ENCODE data around the gene UCN2.

UCN2 gene

DNA sequence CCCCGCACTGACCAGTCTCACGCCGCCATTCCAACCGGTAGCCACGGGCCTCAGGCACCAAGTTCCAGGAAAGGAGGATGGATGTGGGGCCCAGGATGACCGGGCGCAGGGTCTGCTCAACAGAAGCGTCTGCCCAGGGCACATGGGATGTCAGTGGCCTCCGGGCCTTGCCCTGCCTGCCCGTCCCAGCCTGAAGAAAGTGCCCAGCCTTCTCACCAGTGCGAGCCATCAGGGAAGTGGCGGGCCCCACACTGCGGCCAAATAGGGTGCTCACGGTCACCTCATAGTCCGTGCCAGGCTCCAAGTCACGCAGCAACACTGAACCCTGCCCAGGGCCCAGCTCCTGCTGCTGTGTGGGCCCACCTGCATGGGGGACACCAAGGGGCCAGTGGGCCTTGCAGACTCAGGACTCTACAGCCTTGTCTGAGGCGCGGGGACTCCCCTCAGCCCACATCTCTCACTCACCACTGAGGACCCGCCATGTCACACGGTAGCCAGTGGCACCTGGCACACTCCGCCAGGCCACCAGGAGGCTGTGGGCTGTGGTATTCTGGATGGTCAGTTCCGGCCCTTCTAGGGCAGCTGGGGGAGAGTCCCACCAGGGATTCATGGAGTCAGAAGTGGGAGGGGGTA is 28.4 kb upstream of the UCN2 start:
- in situ Hi-C loops (cut with MboI; ENCODE audit: low sequenced_read_pairs): no loop called here

DNA sequence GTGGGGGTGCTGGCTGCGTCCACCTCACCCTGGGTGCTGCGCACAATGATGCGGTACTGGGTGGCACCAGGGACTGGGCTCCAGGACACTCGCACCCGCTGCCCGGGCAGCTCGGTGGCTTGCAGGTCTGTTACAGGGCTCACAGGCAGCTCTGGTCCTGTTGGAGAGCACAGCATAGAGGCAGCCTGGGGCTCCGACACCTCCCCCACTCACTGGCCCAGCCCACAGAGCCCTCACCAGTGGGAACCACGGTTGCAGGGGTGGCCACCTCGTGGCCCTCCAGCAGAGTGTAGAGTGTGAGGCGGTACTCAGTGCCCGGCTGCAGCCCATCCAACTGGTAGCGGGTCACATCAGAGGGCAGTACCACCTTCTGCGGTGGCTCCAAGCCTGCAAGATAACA is 27.9 kb upstream of the UCN2 start:
- in situ Hi-C loops (cut with MboI; ENCODE audit: low sequenced_read_pairs): no loop called here

DNA sequence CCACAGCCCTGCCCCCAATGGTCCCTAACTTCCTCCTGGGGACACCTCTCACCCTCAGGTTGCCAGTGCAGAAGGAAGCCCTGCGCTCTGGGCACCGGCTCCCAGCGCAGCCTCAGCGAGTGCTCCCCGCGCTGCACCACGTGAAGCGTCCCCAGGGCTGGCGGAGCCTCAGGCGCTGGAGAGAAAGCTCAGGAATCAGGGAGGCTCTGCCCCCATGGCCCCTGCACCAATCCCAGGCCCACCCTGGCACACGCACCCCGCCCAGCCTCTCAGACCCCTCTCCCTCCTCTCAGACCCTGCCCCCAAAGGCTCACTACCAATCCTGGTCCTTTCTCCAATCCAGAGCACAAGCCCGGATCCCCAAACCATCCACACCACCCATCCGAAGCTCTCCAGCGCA is 24.6 kb upstream of the UCN2 start:
- in situ Hi-C loops (cut with MboI; ENCODE audit: low sequenced_read_pairs): no loop called here

DNA sequence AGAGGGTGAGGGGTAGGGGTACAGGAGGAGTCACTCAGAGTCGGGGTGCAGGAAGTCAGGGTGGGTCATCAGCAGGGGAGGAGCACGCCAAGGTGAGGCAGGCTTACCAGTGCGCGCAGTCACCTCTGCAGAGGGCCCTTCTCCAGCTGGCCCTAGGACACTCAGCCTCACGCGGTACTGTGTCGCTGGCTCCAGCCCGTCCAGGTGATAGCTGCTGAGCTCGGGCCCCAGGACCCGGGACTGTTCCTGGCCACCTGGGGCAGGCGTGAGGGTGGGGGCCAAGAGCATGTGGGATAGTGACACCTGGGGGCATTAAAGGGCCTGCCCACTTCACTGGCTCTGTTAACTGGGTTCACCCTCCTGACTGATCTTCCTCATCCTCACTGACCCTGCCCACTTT is 24.1 kb upstream of the UCN2 start:
- in situ Hi-C loops (cut with MboI; ENCODE audit: low sequenced_read_pairs): no loop called here

DNA sequence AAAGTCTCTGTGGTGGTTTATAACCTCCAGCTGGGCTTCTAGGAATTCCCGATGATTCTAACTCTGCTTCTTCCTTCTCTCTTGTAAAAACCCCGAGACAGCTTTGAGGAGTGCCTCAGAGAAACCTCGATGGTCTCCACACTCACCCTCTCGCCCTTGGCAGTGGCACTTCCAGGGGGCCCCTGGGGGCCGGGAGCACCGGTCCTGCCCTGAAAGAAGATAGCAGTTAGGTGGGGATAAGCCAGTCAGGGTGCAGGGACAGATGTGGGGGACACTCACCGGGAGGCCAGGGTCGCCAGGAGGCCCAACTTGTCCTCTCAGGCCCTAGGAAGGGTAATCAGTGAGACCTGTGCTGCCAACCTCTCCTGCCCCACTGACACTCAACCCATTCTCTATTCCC is 21.8 kb upstream of the UCN2 start:
- in situ Hi-C loops (cut with MboI; ENCODE audit: low sequenced_read_pairs): no loop called here

DNA sequence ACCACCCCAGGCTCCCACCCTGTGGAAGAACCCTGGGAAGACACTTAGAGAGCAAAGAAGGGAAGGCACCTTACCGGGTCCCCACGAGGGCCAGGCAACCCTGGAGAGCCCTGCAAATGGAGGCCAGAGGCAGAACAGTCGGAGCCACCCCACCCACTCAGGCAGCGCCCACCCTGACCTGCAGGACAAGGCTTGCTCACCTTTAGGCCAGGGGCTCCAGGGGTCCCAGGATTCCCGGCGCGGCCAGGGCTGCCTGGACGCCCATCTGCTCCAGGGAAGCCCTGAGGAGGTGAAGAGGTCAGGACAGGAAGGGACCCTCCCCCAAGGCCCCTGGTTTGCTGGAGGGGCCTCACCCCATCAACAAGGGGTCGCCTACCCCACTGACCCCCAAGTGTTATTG is 21.3 kb upstream of the UCN2 start:
- in situ Hi-C loops (cut with MboI; ENCODE audit: low sequenced_read_pairs): no loop called here

DNA sequence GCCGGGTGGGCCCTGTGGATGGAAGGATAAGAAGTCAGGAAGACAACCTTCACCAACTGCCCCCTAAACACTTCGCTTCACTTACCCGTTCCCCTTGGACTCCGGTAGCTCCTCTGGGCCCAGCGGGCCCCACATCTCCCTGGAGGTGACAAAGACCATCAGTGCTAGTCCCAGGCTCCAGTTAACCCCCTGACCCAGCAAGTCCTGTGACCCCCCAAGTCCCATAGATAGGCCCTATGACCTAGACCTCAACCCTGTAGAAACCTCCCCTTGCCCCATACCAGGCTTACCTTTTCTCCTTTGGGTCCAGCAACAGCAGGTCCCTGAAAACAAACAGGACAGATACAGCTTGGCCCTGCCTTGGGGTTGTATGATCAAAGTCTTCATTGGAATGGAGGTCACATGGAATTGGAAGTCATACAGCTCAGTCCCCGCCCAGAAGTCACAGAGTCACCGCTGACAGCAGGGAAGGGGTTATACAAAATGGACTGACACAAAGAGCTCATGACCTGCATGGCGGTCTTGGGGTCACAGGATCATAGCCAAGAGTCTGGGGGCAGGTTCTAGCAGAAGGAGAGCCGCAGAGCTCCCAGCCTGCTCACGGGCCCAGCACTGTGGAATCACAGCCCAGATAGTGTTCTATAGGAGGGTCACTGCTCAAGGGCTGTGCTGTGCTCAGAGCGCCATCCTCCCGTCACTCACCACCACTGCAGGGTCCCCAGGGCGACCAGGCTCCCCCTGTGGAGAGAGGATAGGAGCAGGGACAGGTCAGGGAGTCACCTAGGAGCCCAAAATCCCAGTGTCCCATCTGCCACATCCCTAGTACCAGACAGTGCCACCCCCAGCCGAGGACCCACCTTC is 18.3 kb upstream of the UCN2 start:
- in situ Hi-C loops (cut with MboI; ENCODE audit: low sequenced_read_pairs): no loop called here

DNA sequence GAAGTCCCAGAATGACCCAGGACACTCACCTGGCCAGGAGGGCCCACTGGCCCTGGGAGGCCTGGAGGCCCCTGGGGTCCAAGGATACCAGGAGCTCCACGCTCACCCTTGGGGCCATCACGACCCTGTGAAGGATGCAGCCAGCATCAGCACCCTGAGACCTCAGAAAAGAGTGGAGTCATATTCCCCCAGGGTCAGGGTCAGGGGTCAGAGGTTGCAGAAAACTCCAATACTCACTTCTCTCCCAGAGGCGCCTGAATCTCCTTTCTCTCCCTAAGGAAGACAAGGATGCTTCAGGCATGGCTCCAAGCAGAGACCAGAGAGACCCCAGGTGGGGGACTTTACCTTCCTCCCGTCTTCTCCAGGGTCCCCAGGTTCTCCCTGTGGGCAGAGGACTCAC is 13.1 kb upstream of the UCN2 start:
- in situ Hi-C loops (cut with MboI; ENCODE audit: low sequenced_read_pairs): no loop called here

DNA sequence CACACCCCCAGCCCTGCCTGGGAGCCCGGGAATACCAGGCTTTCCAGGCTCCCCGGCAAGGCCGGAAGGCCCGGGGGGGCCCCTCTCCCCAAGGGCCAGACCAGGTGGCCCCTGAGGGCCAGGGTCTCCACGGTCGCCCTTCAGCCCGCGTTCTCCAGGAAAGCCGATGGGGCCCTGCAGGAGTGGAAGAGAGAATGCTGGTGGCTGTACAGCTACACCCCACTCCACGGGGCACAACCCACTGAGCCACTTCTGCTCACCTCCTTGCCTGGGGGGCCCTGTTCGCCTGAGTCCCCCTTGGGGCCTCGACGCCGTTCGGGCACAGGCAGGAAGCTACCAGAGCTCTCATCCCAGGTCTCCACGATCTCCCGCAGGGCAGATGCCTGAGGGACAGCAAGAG is 11.8 kb upstream of the UCN2 start:
- in situ Hi-C loops (cut with MboI; ENCODE audit: low sequenced_read_pairs): no loop called here

DNA sequence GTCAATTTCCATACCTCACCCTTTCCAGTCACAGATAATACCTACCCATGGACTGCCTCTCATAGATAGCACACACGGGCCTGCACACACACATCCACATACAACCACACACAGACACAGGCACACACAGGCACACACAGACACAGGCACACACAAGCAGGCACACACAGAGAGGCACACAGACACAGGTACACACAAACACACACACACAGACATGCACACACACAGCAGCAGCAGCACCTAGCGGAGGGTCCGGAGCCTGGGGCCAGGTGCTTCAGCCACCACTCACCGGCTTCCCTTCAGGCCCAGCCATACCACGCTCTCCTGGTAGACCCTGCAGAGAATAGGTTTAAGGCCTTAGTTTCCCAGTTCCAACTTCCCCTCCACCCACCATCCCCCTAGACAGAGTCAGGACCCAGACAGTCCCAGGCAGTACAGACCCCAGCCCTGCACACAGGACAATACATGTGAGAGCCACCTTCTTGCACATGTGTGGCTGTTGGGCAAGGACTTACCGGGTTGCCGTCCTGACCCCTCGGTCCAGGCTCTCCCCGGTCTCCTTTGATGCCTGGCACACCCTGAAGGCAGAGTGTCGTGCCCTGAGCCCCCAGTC is 10.5 kb upstream of the UCN2 start:
- in situ Hi-C loops (cut with MboI; ENCODE audit: low sequenced_read_pairs): no loop called here

DNA sequence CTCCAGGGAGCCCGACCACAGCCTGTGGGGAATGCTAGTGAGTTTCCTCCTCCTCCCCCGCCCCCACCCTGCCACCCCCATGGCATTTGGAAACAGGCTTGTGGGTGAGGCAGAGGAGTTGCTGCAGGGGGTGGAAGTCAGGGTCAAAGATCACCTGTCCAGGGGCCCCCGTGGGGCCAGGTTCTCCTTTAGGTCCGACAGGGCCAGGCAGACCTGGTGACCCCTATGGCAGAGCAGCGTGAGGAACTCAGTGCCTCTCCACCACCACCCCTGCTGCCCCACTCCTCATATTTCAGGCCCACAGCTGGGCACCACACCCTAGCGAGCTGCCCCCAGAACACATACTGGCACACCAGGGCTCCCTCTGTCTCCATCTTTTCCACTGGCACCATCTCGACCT is 8.9 kb upstream of the UCN2 start:
- in situ Hi-C loops (cut with MboI; ENCODE audit: low sequenced_read_pairs): no loop called here

DNA sequence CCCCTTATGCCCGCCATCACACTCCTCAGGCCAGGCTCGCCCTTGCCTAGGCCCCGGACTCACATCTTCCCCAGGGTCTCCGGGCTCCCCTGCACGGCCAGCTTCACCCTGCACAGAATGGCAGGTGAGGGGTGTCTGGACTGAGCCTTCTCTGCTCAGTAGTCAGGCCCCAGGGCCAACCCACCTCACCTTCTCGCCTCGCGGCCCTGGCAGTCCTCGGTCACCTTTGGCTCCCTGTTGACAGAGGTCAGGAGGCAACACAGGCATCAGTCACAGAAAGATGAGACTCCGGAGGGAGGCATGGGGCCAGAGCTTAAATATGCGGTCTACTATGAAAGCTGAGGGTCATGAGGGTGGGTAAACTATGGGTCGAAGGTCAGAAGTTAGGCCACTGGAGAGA is 8.4 kb upstream of the UCN2 start:
- in situ Hi-C loops (cut with MboI; ENCODE audit: low sequenced_read_pairs): no loop called here

DNA sequence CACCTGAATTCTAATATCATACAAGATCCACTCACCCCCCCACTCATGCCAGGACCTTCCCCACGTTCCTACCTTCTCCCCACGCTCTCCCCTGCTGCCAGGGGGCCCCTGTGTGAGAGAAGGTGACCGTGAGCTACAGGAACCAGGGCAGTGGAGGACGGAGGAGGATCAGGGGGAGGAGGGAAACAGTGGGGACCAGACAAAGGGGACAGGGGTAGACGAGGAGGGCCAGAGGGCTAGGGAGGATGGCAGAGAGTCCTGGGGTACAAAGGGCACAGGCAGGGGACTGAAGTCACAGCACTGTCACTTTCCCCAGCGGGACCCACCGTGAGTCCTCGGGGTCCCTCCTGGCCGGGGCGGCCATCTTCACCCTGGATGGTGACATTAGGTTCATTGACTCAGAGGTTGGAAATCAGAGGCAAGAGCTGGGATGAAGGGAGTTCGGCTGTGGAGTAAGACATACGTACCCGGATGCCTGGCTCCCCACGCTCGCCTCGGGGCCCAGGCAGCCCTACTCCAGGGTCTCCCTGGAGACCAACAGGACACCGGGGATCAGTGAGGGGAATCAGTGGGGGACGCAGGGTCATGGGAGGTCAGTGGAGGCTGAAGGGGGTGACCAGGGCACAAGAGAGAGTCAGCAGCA is 6.3 kb upstream of the UCN2 start:
- in situ Hi-C loops (cut with MboI; ENCODE audit: low sequenced_read_pairs): no loop called here

DNA sequence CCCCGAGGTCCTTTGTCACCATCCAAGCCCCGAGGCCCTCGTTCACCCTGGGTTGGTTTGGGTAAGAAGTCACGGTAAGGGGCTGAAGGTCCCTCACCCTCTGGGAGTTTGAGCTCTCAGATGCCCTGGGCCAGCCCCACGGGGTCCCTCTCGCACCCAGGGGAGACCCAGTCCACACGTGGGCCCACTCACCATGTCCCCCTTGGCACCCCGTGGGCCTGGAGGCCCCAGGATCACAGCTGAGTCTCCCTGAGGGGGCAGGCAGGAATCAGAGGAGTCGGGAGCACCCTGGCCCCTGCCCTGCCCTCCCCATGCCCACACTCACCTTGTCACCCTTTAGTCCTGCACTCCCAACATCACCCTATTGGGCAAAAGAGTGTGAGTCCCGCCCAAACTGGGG is 5.8 kb upstream of the UCN2 start:
- in situ Hi-C loops (cut with MboI; ENCODE audit: low sequenced_read_pairs): no loop called here

DNA sequence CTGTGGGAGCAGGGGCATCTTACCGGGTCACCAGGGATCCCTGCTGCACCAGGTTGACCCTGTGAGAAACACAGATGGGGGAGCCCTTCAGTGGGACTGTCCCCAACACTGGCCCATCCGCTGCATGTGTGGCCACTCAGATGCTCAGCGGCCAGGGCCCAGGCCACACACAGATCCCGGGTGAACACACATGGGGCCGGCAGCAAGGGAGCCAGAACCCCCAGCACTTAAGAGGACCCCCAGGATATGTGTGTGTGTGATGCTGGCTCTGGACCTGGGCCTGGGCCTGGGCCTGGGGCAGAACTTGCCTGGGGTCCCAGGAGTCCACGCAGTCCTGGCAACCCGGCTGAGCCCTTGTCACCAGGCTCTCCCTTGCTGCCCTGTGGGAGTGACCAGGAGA is 4.9 kb upstream of the UCN2 start:
- in situ Hi-C loops (cut with MboI; ENCODE audit: low sequenced_read_pairs): no loop called here

DNA sequence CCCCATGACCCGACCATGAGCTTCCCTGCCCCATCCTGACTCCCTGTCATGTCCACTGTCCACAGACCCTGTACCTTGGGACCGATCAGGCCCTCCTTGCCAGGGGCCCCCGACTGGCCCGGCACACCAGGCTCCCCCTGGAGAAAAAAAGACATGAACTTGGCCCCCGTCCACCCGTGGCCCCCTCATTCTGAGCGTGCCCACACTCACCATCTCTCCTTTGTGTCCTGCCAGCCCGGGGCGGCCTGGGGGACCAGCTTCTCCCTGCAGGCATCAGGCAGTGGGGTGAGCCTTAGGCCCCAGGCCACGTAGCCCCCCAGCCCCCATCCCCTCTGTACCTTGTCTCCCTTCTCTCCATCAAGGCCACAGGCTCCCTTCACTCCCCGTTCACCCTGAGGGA is 3.9 kb upstream of the UCN2 start:
- in situ Hi-C loops (cut with MboI; ENCODE audit: low sequenced_read_pairs): no loop called here

DNA sequence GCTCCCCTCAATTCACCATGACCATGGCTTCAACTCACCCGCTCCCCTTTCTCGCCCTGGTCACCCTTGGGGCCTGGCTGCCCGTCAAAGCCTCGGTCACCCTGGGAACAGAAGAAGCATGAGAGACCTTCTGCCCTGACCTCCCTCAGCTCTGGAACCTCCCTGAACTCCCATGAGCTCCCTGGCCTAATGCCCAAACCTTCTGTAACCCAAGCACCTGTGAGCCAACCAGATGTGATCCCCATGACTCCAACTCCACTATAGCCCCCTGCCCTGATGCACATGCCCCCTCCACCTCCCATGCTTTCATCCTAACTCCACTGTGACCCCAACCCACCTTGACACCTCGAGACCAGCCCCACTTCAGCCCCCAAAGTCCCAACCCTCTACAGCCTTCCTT is 3.5 kb upstream of the UCN2 start:
- in situ Hi-C loops (cut with MboI; ENCODE audit: low sequenced_read_pairs): no loop called here

DNA sequence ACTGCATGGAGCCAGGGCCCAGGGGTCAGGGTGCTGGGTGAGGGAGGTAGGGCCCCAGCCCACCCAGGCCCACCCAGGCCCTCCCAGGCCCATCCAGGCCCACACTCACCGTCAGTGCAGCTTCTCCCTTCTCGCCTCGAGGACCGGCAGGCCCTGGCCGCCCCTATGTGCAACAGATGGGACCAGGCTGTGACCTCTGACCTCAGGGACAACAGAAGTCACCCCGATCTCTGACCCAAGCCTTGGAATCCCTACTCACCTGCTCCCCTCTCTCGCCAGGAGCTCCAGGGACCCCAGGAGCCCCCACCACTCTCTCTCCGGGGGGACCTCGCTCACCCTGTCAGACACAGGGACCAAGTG is 2.8 kb upstream of the UCN2 start:
- in situ Hi-C loops (cut with MboI; ENCODE audit: low sequenced_read_pairs): no loop called here

DNA sequence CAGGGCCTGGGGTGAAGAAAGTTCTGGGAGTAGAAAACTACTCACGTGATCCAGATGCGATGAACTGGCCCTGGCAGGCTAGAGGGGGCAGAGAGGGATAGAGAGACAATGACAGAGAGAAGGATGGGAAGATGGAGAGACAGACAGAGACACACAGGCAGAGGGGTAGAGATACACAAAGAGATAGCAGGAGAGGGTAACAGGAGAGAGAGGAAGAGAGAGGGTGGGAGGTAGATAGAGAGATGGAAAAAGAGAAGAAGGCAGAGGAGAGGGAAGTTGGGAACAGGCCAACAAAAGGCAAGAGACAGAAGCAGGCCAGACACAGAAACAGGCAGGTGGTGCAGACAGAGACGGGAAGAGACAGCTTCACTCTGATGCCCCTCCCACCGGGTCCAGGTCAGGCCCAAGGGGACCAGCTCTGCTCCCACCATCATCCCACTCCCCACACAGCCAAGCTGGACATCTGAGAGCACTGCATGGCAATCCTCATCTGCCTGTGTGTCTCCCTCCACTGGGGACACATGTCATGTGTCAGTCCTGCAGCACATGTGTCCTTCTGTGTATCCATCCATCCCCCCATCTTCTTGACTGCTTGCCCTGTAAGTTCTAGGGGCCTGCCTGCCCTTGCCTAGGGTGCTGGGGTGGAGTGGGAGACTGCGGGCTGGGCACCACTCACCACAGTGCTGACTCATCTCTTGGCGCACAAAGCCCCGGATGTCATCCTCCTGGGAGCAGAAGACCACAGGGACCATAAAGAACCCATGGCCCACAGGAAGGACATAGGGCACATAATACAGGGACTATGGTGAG is 2.2 kb upstream of the UCN2 start:
- in situ Hi-C loops (cut with MboI; ENCODE audit: low sequenced_read_pairs): no loop called here

DNA sequence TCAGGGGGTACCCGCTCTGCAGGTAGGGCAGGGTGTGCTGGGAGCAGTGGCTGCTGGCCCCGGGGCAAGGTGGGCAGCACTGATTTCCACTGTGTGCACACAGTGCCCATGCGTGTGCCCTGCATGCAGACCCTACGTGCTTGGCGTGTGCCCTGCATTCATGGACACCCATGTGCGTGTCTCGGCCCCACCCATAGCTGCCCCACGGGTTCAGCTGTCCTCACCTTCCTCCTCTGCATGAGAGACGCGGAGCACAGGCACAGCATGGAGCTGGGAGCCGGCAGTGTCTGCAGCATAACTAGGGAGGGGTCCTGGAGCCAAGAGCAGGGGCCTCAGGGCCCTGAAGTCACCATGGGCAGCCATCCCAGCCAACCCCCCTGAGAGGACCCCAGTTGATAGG is 1.6 kb upstream of the UCN2 start:
- in situ Hi-C loops (cut with MboI; ENCODE audit: low sequenced_read_pairs): no loop called here

DNA sequence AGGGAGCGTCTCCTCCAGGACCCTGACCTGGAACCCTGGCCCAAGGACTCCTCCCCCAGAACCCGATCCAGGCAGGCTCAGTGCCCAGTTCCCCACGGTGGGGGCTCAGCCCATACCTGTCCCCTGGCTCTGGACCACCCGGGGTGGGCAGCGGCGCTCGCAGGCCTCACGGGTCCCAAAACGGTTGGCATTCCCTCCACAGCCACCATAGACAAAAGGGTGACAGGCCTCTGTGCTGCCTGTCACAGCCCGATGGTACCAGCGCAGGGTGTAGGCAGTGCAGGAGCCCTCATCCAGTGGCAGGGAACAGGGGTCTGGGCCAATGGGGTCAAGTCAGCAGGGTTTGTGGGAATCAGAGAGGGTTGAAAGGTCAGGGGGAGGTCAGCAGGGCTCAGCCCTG is 1.1 kb upstream of the UCN2 start:
- in situ Hi-C loops (cut with MboI; ENCODE audit: low sequenced_read_pairs): no loop called here

All from HL-60/S4 (cell line).